T-cell (primary cell): ENCODE results near the gene ATP6V1G2. TPM values are rescaled to one million over a fixed set of nuclear protein-coding genes. Genes with fewer than 3 reads are reported as not detected.
"Not testable (repeated sequence)": the region's sequence is repeated elsewhere in the genome, so short reads cannot be mapped to it uniquely, and the experiment has no call there.

Experiments
- ATAC-seq, 4 experiments: fragments of 200-7000 bp in 3 of 4; fragments of 150-1000 bp in 1 of 4; cut with Tn5 transposase; replicated peaks in 1 of 4; 1 replicate in 3 of 4; 2 replicates in 1 of 4; pipeline ENCODE4 v1.10.0; 2021; ENCODE audit warnings: moderate library complexity in 3 of 4, mild to moderate bottlenecking in 2 of 4, moderate number of reproducible peaks in 1 of 4
- CTCF ChIA-PET, 2 donors: fragments of 300-600 bp; sonication (Branson Sonifier 250); formaldehyde crosslinking; loops; one replicate each; lab custom pipeline; 2022; ENCODE audit warnings: antibody characterized with exemption in 2 of 2; lab: Charles Lee
- POLR2A ChIA-PET, 2 donors: fragments of 300-600 bp; sonication (Branson Sonifier 250); formaldehyde crosslinking; loops; one replicate each; lab custom pipeline; 2022; ENCODE audit warnings: antibody characterized with exemption in 2 of 2; lab: Charles Lee
- DNase-seq, 35 experiments: peaks; one replicate each; pipeline versions ENCODE4 v3.0.0 to v3.0.0-alpha.2; 2013 to 2023
- H3K27ac ChIP-seq: one replicate; pipeline ENCODE4 v1.5.1; 2013; ENCODE audit warnings: low read length
- H3K27me3 ChIP-seq, 2 experiments: replicated peaks in 1 of 2; 1 replicate in 1 of 2; 2 replicates in 1 of 2; pipeline versions ENCODE4 v1.6.1 to v1.7.0; 2013; ENCODE audit warnings: low read length in 1 of 2, mixed read lengths in 1 of 2; ENCODE audit not compliant: control insufficient read depth in 2 of 2, insufficient read depth in 2 of 2; ENCODE audit errors: extremely low read depth in 1 of 2
- H3K36me3 ChIP-seq, 2 donors: 1 replicate in 1 of 2; 2 replicates in 1 of 2; pipeline versions ENCODE4 v1.6.1 to v1.7.0; 2013; ENCODE audit warnings: low read length in 1 of 2; ENCODE audit not compliant: control insufficient read depth in 2 of 2, insufficient read depth in 1 of 2; ENCODE audit errors: extremely low read depth in 1 of 2
- H3K4me1 ChIP-seq, 2 experiments: 1 replicate in 1 of 2; 2 replicates in 1 of 2; pipeline versions ENCODE4 v1.6.1 to v1.7.0; 2013; ENCODE audit warnings: low read length in 2 of 2, mixed read lengths in 1 of 2; ENCODE audit not compliant: insufficient read depth in 2 of 2, control insufficient read depth in 1 of 2; ENCODE audit errors: extremely low read depth in 1 of 2
- H3K4me3 ChIP-seq, 2 donors: 1 replicate in 1 of 2; 2 replicates in 1 of 2; pipeline versions ENCODE4 v1.5.1 to v1.7.0; 2013; ENCODE audit warnings: mild to moderate bottlenecking in 2 of 2, low read length in 1 of 2, moderate library complexity in 1 of 2; ENCODE audit not compliant: control insufficient read depth in 1 of 2; ENCODE audit errors: extremely low read depth in 1 of 2
- H3K9me3 ChIP-seq: 2 replicates; pipeline ENCODE4 v1.7.0; 2013
- H3K27ac Mint-ChIP-seq, 2 donors: one replicate each; pipeline ENCODE4 v1.8.0; 2020 to 2021; ENCODE audit warnings: mild to moderate bottlenecking in 2 of 2, mixed read lengths in 2 of 2
- H3K27me3 Mint-ChIP-seq, 2 donors: one replicate each; pipeline ENCODE4 v1.8.0; 2021 to 2022; ENCODE audit warnings: mixed read lengths in 2 of 2
- H3K36me3 Mint-ChIP-seq: one replicate; pipeline ENCODE4 v1.8.0; 2021; ENCODE audit warnings: mixed read lengths
- H3K4me1 Mint-ChIP-seq, 3 donors: one replicate each; pipeline ENCODE4 v1.8.0; 2020 to 2022; ENCODE audit warnings: mixed read lengths in 3 of 3, mild to moderate bottlenecking in 1 of 3
- H3K4me3 Mint-ChIP-seq, 3 donors: one replicate each; pipeline ENCODE4 v1.8.0; 2020 to 2022; ENCODE audit warnings: mild to moderate bottlenecking in 3 of 3, mixed read lengths in 3 of 3, moderate library complexity in 3 of 3
- H3K9me3 Mint-ChIP-seq, 3 donors: one replicate each; pipeline ENCODE4 v1.8.0; 2020 to 2022; ENCODE audit warnings: mixed read lengths in 3 of 3
- WGBS: methylation state at CpG from one replicate; pipeline ENCODE4 v1.1.5; 2013; ENCODE audit warnings: missing lambda C conversion rate; ENCODE audit not compliant: insufficient coverage; 5-methylcytosine and 5-hydroxymethylcytosine counted together
- total RNA-seq, 35 experiments: library from RNA in 6 of 35; stranded (reverse) in 6 of 35; fragments of 120-200 nt in 1 of 35; gene quantifications; one replicate each; pipeline versions ENCODE4 v1.2.1 to v1.2.4 and lab custom pipeline; 2013 to 2026

ATP6V1G2 gene
- total RNA-seq, 5 donors from 2014 or later (not counting 1 experiment from before 2014, with no cell fraction given), result 3.1 to 5.7 (median 4.1) TPM

DNA sequence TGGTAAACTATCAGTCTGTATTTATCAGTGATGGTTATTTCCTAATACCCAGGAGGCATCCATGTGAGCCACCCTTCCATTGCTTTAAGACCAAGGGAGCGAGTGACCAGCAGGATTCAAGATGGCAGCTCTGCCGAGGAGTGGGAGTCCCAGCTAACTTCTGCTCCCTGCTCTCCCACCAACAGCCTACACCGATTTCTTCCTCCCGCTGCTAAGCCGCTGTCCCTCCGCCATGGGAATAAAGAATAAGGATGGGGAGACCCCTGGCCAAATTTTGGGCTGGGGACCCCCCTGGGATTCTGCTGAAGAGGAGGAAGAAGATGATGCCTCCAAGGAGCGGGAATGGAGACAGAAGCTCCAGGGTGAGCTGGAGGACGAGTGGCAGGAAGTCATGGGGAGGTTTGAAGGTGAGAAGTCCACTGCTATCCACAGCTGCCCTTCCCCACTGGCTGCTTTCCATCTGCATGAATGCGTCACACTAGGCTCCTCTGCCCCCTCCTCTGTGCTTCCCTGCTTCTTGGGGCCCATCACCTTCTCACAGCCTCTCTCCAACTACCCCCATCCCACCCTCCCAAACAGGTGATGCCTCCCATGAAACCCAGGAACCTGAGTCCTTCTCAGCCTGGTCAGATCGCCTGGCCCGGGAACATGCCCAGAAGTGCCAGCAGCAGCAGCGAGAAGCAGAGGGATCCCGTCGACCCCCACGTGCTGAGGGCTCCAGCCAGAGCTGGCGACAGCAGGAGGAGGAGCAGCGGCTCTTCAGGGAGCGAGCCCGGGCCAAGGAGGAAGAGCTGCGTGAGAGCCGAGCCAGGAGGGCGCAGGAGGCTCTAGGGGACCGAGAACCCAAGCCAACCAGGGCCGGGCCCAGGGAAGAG is 11.3 kb upstream of the ATP6V1G2 start:
- H3K4me1 Mint-ChIP-seq, result peaks cover 57 to 68% (median 63%) of the 10 kb centered on the region in 3 donors
- CTCF ChIA-PET, result no interaction called here
- H3K4me3 ChIP-seq, result peak overlapping the region in 1 of 2 donors; percentile 27

DNA sequence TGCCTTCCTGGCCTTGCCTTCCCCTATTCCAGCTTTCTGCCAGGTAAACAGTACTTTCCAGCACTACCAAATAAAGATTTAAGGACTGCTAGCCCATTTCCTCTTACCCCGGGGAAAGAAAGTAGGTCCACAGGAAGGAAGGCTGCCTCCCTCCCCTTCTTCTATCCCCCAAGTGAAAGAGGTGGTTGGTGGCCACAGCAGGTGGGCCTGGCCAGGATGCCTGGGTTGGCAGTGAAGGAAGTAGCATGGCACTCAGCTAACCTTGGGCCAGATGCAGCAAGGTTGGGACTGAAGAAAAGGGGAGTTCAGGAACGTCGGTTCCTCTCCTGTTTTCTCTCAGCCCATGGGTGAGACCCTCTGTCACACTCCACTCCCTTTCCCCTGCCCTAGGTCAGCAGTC is 9.9 kb upstream of the ATP6V1G2 start:
- peaks cover 0 to 9% of the 10 kb centered on the region in 2 donors for H3K36me3 ChIP-seq
- no CpG with 5 or more reads among the region's 3 CpGs for WGBS
- no peak for DNase-seq
- ATAC-seq, result no peak
- no peaks in the 10 kb centered on the region for H3K9me3 ChIP-seq
- peak overlapping the region; percentile 15 for H3K27ac ChIP-seq
- ChIA-PET POLR2A (no interaction called here), CTCF (interaction anchor here (1.0 to 2.0 kb wide), 4 partner anchors 20 to 42 kb away, joined by 4 to 9 read pairs (median 4); partner anchors contain the start of gene LST1 (in 1 of the 2))
- peaks cover 36 to 64% of the 10 kb centered on the region in 2 experiments for H3K4me1 ChIP-seq
- Mint-ChIP-seq H3K9me3 (no peaks in the 10 kb centered on the region), H3K36me3 (peaks cover 13% of the 10 kb centered on the region), H3K4me1 (peaks cover 51 to 62% (median 59%) of the 10 kb centered on the region in 3 donors), H3K27me3 (no peaks in the 10 kb centered on the region), H3K27ac (peak overlapping the region in 1 of 2 donors; percentile 73), H3K4me3 (no peak overlapping the region)
- no peak overlapping the region for H3K4me3 ChIP-seq
- H3K27me3 ChIP-seq, result no peaks in the 10 kb centered on the region

More for the DNA sequence above, 11.3 kb upstream of the ATP6V1G2 start:
- peaks cover 0 to 12% of the 10 kb centered on the region in 2 donors for H3K36me3 ChIP-seq
- no peaks in the 10 kb centered on the region for H3K27me3 ChIP-seq
- peak overlapping the region; percentile 81 for H3K27ac ChIP-seq
- Mint-ChIP-seq H3K27ac (peak overlapping the region; percentile 44 to 71), H3K9me3 (no peaks in the 10 kb centered on the region), H3K36me3 (peaks cover 19% of the 10 kb centered on the region), H3K27me3 (no peaks in the 10 kb centered on the region), H3K4me3 (peak overlapping the region in 1 of 3 donors; percentile 92)
- H3K9me3 ChIP-seq, result no peaks in the 10 kb centered on the region
- DNase-seq, result no peak
- H3K4me1 ChIP-seq, result peaks cover 36 to 66% of the 10 kb centered on the region in 2 experiments
- POLR2A ChIA-PET, result interaction anchor here in 1 of 2 donors (0.6 kb wide), 1 partner anchor 39 kb away, joined by 8 read pairs; no protein-coding TSS in a partner anchor
- WGBS, result 74% methylated on average over 13 of the region's 24 CpGs
- ATAC-seq, result no peak

DNA sequence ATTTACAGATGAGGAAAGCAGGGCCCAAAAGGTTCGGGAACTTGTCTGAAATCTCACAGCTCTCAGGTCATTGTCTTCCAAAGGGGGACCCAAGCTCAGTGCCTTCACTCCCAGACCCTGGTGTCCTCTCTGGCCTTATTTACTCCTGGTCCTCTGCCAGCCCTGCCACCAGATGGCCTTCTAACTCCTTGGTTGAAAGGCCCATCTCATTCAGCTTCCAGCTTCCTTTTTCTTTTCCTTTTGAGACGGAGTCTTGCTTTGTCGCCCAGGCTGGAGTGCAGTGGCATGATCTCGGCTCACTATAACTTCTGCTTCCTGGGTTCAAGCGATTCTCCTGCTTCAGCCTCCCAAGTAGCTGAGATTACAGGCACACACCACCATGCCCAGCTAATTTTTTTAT is 5.0 kb upstream of the ATP6V1G2 start:
- H3K27me3 Mint-ChIP-seq, H3K36me3 Mint-ChIP-seq, H3K4me3 ChIP-seq, H3K27ac ChIP-seq, H3K4me3 Mint-ChIP-seq, H3K36me3 ChIP-seq, H3K27me3 ChIP-seq, H3K9me3 Mint-ChIP-seq, H3K9me3 ChIP-seq: not testable (repeated sequence)
- H3K4me1 ChIP-seq, result peaks cover 11 to 38% of the 10 kb centered on the region in 2 experiments
- DNase-seq (peak in 34 of 35 experiments; percentile 37 to 83 (median 56)), ATAC-seq (peak in 1 of 4 experiments; percentile 19)
- H3K27ac Mint-ChIP-seq, result peak overlapping the region; percentile 74 to 82
- ChIA-PET CTCF (interaction anchor here (0.6 to 7.0 kb wide), 18 partner anchors 9 to 294 kb away, joined by 3 to 244 read pairs (median 4); partner anchors contain the start of genes LTB (in 2 of the 2), DDX39B (in 1 of the 2), LST1 (in 1 of the 2) and NCR3 (in 1 of the 2)), POLR2A (interaction anchor here (0.9 to 1.3 kb wide), 4 partner anchors 10 to 46 kb away, joined by 3 to 8 read pairs (median 4); partner anchors contain the start of genes DDX39B (in 1 of the 2) and TNF (in 1 of the 2))
- H3K4me1 Mint-ChIP-seq, result peaks cover 26 to 44% (median 39%) of the 10 kb centered on the region in 3 donors
- WGBS, result 19% methylated on average over 4 of the region's 5 CpGs

- no peak overlapping the region for H3K4me3 ChIP-seq
- no peaks in the 10 kb centered on the region for H3K9me3 Mint-ChIP-seq
- H3K27ac ChIP-seq, result peak overlapping the region; percentile 82
- peak overlapping the region in 2 of 3 donors; percentile 88 for H3K4me3 Mint-ChIP-seq
- DNase-seq, result no peak
- CTCF ChIA-PET, result interaction anchor here (0.6 to 7.0 kb wide), 13 partner anchors 21 to 223 kb away, joined by 3 to 244 read pairs (median 5); partner anchors contain the start of genes NCR3 (in 2 of the 2), LTB (in 1 of the 2), MSH5 (in 1 of the 2) and TNF (in 1 of the 2)
- H3K27me3 ChIP-seq, result no peaks in the 10 kb centered on the region
- no peaks in the 10 kb centered on the region for H3K27me3 Mint-ChIP-seq
- H3K4me1 ChIP-seq, result peaks cover 11 to 35% of the 10 kb centered on the region in 2 experiments
- no CpG with 5 or more reads among the region's 2 CpGs for WGBS
- peaks cover 26 to 34% (median 29%) of the 10 kb centered on the region in 3 donors for H3K4me1 Mint-ChIP-seq
- no peak for ATAC-seq
- peak overlapping the region; percentile 48 to 88 for H3K27ac Mint-ChIP-seq
- no peaks in the 10 kb centered on the region for H3K36me3 Mint-ChIP-seq
- peaks cover 0 to 8% of the 10 kb centered on the region in 2 donors for H3K36me3 ChIP-seq
- H3K9me3 ChIP-seq, result no peaks in the 10 kb centered on the region
- POLR2A ChIA-PET, result interaction anchor here (0.6 to 1.0 kb wide), 3 partner anchors 45 to 274 kb away, joined by 3 read pairs; partner anchors contain the start of gene NCR3 (in 1 of the 2)
Observed at GRCh38 chr6:31548544-31548873, 2.1 kb upstream of the ATP6V1G2 start.

DNA sequence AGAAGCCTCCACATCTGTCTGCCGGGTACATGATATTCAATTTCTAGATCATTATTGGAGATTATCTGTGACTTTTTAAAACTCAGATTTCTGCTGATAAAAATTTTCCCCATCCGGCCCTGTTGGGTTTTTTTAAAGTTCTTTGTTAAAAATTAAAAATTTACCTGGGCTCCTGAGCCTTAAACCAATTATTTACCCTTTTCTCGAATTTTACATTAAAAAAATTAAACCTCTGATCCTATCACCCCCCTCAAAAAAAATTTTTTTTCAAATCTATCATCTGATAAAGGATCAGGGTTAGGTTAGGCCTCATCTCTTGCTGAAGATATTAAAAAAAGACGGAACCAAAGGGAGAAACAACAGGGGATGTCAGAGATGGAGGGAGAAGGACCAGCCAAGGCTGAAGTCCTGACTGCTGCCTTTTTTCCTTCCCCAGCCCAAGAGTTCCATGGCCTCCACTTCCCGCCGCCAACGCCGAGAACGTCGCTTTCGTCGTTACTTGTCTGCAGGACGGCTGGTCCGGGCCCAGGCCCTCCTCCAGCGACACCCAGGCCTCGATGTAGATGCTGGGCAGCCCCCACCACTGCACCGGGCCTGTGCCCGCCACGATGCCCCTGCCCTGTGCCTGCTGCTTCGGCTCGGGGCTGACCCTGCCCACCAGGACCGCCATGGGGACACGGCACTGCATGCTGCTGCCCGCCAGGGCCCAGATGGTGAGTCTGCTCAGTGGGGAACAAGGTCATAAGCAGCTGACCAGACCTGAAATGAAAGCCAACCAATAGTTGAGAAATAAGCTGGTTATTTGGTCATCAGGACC is 1.5 kb upstream of the ATP6V1G2 start:
- DNase-seq, result no peak
- no peaks in the 10 kb centered on the region for H3K9me3 ChIP-seq
- H3K27me3 ChIP-seq, result no peaks in the 10 kb centered on the region
- H3K36me3 ChIP-seq, result peaks cover 0 to 8% of the 10 kb centered on the region in 2 donors
- peaks cover 13 to 36% of the 10 kb centered on the region in 2 experiments for H3K4me1 ChIP-seq
- no peaks in the 10 kb centered on the region for H3K9me3 Mint-ChIP-seq
- no peaks in the 10 kb centered on the region for H3K36me3 Mint-ChIP-seq
- no peak for ATAC-seq
- H3K4me1 Mint-ChIP-seq, result peaks cover 31 to 38% (median 34%) of the 10 kb centered on the region in 3 donors
- no peaks in the 10 kb centered on the region for H3K27me3 Mint-ChIP-seq
- peak overlapping the region; percentile 88 to 92 for H3K27ac Mint-ChIP-seq
- H3K27ac ChIP-seq, result peak overlapping the region; percentile 82
- peak overlapping the region; percentile 84 to 88 (median 88) for H3K4me3 Mint-ChIP-seq
- 96% methylated on average over 20 of the region's 24 CpGs for WGBS
- H3K4me3 ChIP-seq, result peak overlapping the region in 1 of 2 donors; percentile 46
- POLR2A ChIA-PET, result interaction anchor here (0.6 to 1.0 kb wide), 5 partner anchors 35 to 934 kb away, joined by 3 to 11 read pairs (median 3); partner anchors contain the start of genes NCR3 (in 1 of the 2) and NEU1 (in 1 of the 2)
- CTCF ChIA-PET, result interaction anchor here (0.6 to 7.0 kb wide), 17 partner anchors 21 to 259 kb away, joined by 3 to 244 read pairs (median 5); partner anchors contain the start of genes NCR3 (in 2 of the 2), LTB (in 1 of the 2), MSH5 (in 1 of the 2) and TNF (in 1 of the 2)
